Upper lobe of left lung (tissue), 4 donors: Measurements from ENCODE around the gene ADGRL3.

Experiments used
- EP300 ChIP-seq, 4 donors: sonication (generic); formaldehyde crosslinking; IDR thresholded peaks; one replicate each; pipeline ENCODE4 v1.5.1; 2017; ENCODE audit warnings: antibody characterized with exemption in 4 of 4, control low read depth in 2 of 4
- POLR2A ChIP-seq, 4 donors: fragments of 450-650 bp; IDR thresholded peaks; one replicate each; pipeline ENCODE4 v1.5.1; 2016 to 2017; ENCODE audit warnings: antibody characterized with exemption in 4 of 4, mild to moderate bottlenecking in 2 of 4
- POLR2AphosphoS5 ChIP-seq, 2 donors: sonication (generic); formaldehyde crosslinking; IDR thresholded peaks; one replicate each; pipeline ENCODE4 v1.5.1; 2017; ENCODE audit warnings: antibody characterized with exemption in 2 of 2
- TF ChIP-seq, protein P1 (sequence below), 6 experiments: fragments of 450-650 bp in 4 of 6; fragments of 200-600 bp in 2 of 6; sonication (generic) in 2 of 6; IDR thresholded peaks; one replicate each; pipeline ENCODE4 v1.5.1; 2016 to 2019; ENCODE audit warnings: antibody characterized with exemption in 6 of 6

DNA sequence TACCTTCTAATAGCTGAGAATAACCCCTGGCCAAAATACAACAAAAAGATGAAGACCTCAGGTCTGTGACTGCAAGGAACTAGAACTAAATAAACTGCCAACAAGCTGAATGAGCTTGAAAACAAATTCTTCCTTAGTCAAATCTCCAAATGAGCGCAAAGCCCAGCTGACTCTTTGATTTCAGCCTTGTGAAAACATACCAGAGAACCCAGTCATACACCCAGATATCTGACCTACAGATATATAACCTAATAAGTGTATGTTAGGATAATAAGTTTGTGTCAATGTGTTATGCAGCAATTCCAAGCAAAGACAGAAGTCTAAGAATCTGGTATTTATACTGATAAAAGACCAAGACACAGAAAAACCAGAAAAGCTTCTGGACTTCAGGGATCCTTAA lies 38.0 kb upstream of the ADGRL3 start:
- TF ChIP-seq EP300 (IDR thresholded peaks at IDR 0.05) (no peak), POLR2AphosphoS5 (IDR thresholded peaks at IDR 0.05) (no peak), POLR2A (IDR thresholded peaks at IDR 0.05) (no peak)
- TF ChIP-seq, protein P1, sequence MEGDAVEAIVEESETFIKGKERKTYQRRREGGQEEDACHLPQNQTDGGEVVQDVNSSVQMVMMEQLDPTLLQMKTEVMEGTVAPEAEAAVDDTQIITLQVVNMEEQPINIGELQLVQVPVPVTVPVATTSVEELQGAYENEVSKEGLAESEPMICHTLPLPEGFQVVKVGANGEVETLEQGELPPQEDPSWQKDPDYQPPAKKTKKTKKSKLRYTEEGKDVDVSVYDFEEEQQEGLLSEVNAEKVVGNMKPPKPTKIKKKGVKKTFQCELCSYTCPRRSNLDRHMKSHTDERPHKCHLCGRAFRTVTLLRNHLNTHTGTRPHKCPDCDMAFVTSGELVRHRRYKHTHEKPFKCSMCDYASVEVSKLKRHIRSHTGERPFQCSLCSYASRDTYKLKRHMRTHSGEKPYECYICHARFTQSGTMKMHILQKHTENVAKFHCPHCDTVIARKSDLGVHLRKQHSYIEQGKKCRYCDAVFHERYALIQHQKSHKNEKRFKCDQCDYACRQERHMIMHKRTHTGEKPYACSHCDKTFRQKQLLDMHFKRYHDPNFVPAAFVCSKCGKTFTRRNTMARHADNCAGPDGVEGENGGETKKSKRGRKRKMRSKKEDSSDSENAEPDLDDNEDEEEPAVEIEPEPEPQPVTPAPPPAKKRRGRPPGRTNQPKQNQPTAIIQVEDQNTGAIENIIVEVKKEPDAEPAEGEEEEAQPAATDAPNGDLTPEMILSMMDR (IDR thresholded peaks at IDR 0.05) = no peak
